Osteocyte (in vitro differentiated cells): Measurements from ENCODE around the gene PACS2. TPM values are rescaled to one million over a fixed set of nuclear protein-coding genes. Genes with fewer than 3 reads are reported as not detected.
"Not testable (repeated sequence)": the region's sequence is repeated elsewhere in the genome, so short reads cannot be mapped to it uniquely, and the experiment has no call there.

Source experiments
- DNase-seq: peaks from one replicate; pipeline ENCODE4 v3.0.0; 2021; ENCODE audit warnings: mixed read lengths; ENCODE audit not compliant: unreplicated experiment; ENCODE audit errors: extremely low spot score
- H3K27ac Mint-ChIP-seq: one replicate; pipeline ENCODE4 v1.8.0; 2021; ENCODE audit warnings: mild to moderate bottlenecking, mixed read lengths; ENCODE audit not compliant: unreplicated experiment
- H3K27me3 Mint-ChIP-seq: one replicate; pipeline ENCODE4 v1.8.0; 2021; ENCODE audit warnings: mixed read lengths; ENCODE audit not compliant: unreplicated experiment
- H3K36me3 Mint-ChIP-seq: one replicate; pipeline ENCODE4 v1.8.0; 2021; ENCODE audit warnings: mixed read lengths; ENCODE audit not compliant: unreplicated experiment
- H3K4me1 Mint-ChIP-seq: one replicate; pipeline ENCODE4 v1.8.0; 2021; ENCODE audit warnings: mixed read lengths; ENCODE audit not compliant: unreplicated experiment
- H3K4me3 Mint-ChIP-seq: one replicate; pipeline ENCODE4 v1.8.0; 2021; ENCODE audit warnings: mild to moderate bottlenecking, moderate library complexity, mixed read lengths; ENCODE audit not compliant: unreplicated experiment
- H3K9me3 Mint-ChIP-seq: one replicate; pipeline ENCODE4 v1.8.0; 2021; ENCODE audit warnings: mixed read lengths; ENCODE audit not compliant: unreplicated experiment
- CTCF ChIP-seq: fragments of 200-600 bp; sonication (generic); IDR thresholded peaks from 2 replicates; pipeline ENCODE4 v1.5.0; 2021; ENCODE audit warnings: antibody characterized with exemption, mild to moderate bottlenecking, moderate library complexity
- total RNA-seq: library from RNA; stranded (reverse); gene quantifications from 2 replicates; pipeline ENCODE4 v1.2.1, GENCODE V29; 2021

PACS2 gene
- total RNA-seq, 1 donor from 2014 or later: 115 TPM

DNA sequence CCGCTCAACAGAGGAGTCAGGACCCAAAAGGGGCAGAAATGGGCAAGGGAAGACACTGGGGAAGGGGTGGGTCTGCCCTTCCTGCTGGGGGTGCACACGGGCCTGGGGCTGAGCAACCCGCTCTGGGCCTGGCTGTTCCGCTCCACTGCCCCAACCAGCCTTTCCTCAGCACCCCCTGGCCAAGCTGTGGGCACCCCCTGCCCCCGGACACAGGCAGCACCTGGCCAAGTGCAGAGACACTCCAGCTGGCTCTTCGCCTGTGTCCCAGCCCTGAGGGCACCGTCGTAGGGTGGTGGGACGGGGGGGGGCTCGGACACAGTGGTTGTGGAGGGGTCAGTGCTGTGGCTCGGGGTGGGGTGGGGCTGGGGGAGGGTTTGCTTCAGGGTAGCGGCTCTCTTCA, 10.3 kb downstream of the PACS2 start:
- Mint-ChIP-seq H3K36me3 (peaks cover 5% of the 10 kb centered on the region), H3K4me1 (peaks cover 46% of the 10 kb centered on the region), H3K4me3 (no peak overlapping the region), H3K9me3 (no peaks in the 10 kb centered on the region), H3K27me3 (no peaks in the 10 kb centered on the region), H3K27ac (no peak overlapping the region)
- DNase-seq: no peak
- TF ChIP-seq CTCF: no peak

GRCh38 chr14:105325303-105325702, 10.8 kb downstream of the PACS2 start:
- Mint-ChIP-seq H3K27ac (no peak overlapping the region), H3K9me3 (no peaks in the 10 kb centered on the region), H3K36me3 (peaks cover 5% of the 10 kb centered on the region), H3K27me3 (no peaks in the 10 kb centered on the region), H3K4me3 (no peak overlapping the region), H3K4me1 (peaks cover 49% of the 10 kb centered on the region)
- no peak for TF ChIP-seq CTCF
- no peak for DNase-seq

- Mint-ChIP-seq H3K4me3 (no peak overlapping the region), H3K9me3 (no peaks in the 10 kb centered on the region), H3K4me1 (peaks cover 54% of the 10 kb centered on the region), H3K27ac (no peak overlapping the region), H3K27me3 (no peaks in the 10 kb centered on the region), H3K36me3 (peaks cover 5% of the 10 kb centered on the region)
- TF ChIP-seq CTCF: no peak
- no peak for DNase-seq
These were observed 11.4 kb downstream of the PACS2 start for GRCh38 chr14:105325716-105326567.

- no peaks in the 10 kb centered on the region for H3K9me3 Mint-ChIP-seq
- H3K27me3 Mint-ChIP-seq: no peaks in the 10 kb centered on the region
- no peak overlapping the region for H3K4me3 Mint-ChIP-seq
- peaks cover 59% of the 10 kb centered on the region for H3K4me1 Mint-ChIP-seq
- H3K36me3 Mint-ChIP-seq: peaks cover 5% of the 10 kb centered on the region
- no peak for TF ChIP-seq CTCF
- DNase-seq: no peak
- no peak overlapping the region for H3K27ac Mint-ChIP-seq
These were observed 12.0 kb downstream of the PACS2 start for GRCh38 chr14:105326568-105326867.

DNA sequence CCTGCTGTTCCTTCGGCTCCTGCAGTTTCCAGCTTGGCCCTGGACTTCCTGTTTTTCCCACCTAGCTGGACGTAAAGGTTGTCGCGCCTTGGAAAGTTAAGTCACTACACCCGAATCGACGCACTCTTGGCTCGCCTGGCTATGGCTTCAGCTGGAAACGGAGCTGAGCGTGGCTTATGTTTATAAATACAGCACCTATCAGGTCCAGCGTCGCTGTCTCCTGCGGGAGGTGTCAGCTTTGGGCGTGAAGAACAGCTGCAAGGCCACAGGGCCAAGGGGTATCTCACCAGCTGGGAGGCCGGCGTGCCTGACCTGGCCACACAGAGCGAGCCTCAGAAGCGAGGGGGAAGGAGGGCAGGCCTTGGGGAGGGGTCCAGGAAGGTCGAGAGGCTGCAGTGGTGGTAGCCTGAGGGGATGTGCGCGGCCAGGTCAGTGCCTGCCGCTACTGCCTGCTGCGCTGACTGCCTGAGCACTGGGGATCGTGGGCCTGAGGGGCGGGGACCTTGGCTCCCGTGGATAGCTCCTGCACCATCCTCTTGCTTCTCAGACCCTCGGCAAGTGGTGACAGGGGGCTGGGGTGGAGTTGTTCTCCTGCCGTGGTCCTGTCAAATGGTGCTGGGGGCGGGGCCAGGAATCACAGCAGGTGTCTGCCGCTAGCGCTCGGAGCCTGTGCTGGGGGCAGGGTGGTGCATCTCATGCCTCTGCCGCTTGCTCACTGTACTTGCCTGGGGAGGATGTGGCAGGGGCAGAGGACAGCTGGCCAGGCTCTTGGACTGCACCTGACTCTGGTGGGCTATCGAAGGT, 12.5 kb downstream of the PACS2 start:
- no peak overlapping the region for H3K27ac Mint-ChIP-seq
- no peaks in the 10 kb centered on the region for H3K27me3 Mint-ChIP-seq
- no peak for TF ChIP-seq CTCF
- peaks cover 8% of the 10 kb centered on the region for H3K36me3 Mint-ChIP-seq
- DNase-seq: no peak
- no peaks in the 10 kb centered on the region for H3K9me3 Mint-ChIP-seq
- no peak overlapping the region for H3K4me3 Mint-ChIP-seq
- H3K4me1 Mint-ChIP-seq: peaks cover 63% of the 10 kb centered on the region

- not testable (repeated sequence) for H3K27ac Mint-ChIP-seq, DNase-seq, H3K27me3 Mint-ChIP-seq, H3K9me3 Mint-ChIP-seq, H3K36me3 Mint-ChIP-seq, H3K4me3 Mint-ChIP-seq
- H3K4me1 Mint-ChIP-seq: peaks cover 63% of the 10 kb centered on the region
These were observed 13.1 kb downstream of the PACS2 start for GRCh38 chr14:105327695-105328045.
